ENCODE results near the gene MBD5.
A peak's percentile ranks its signal among the peaks of the same experiment; 100 is the strongest.

The MBD5 gene

GRCh38 chr2:148013876-148014275, 7.0 kb upstream of the MBD5 start:
- H3K4me3 Mint-ChIP-seq, result no peak overlapping the region
- no peaks in the 10 kb centered on the region for H3K36me3 Mint-ChIP-seq
- H3K4me1 Mint-ChIP-seq, result peaks cover 33% of the 10 kb centered on the region

GRCh38 chr2:148014616-148015015, 6.3 kb upstream of the MBD5 start:
- Mint-ChIP-seq H3K4me1 (peaks cover 30% of the 10 kb centered on the region), H3K36me3 (no peaks in the 10 kb centered on the region), H3K9me3 (no peaks in the 10 kb centered on the region), H3K4me3 (no peak overlapping the region), H3K27ac (no peak overlapping the region)
- DNase-seq (ENCODE audit: low spot score in 2 of 2) (no peak), ATAC-seq (no peak)

More at GRCh38 chr2:148013876-148014275, 7.0 kb upstream of the MBD5 start:
- H3K9me3 Mint-ChIP-seq, result no peaks in the 10 kb centered on the region
- DNase-seq (ENCODE audit: low spot score in 2 of 2) (no peak), ATAC-seq (no peak)
- no peak overlapping the region for H3K27ac Mint-ChIP-seq

- Mint-ChIP-seq H3K4me1 (peaks cover 38% of the 10 kb centered on the region), H3K4me3 (peak within 1 kb of the TSS; percentile 99), H3K36me3 (peaks cover 17% of the 10 kb centered on the region), H3K9me3 (no peaks in the 10 kb centered on the region), H3K27ac (peak within 1 kb of the TSS; percentile 99)
- peak; percentile 79 to 96 for DNase-seq (ENCODE audit: low spot score in 2 of 2)
- peak; percentile 93 for ATAC-seq
Observed at GRCh38 chr2:148020111-148021058, 506 bp upstream of the MBD5 start, which contains the start of gene ORC4. TSS of gene ORC4 (minus strand) at chr2:148020737. CDS start at chr2:147975958, 44,779 bp downstream.

GRCh38 chr2:148021886-148022285, 995 bp downstream of the MBD5 start:
- ATAC-seq (no peak), DNase-seq (ENCODE audit: low spot score in 2 of 2) (no peak)
- Mint-ChIP-seq H3K4me1 (peaks cover 38% of the 10 kb centered on the region), H3K9me3 (no peaks in the 10 kb centered on the region), H3K27ac (peak overlapping the region; percentile 99), H3K4me3 (peak overlapping the region; percentile 99), H3K36me3 (peaks cover 17% of the 10 kb centered on the region)

- Mint-ChIP-seq H3K9me3 (no peaks in the 10 kb centered on the region), H3K4me3 (peak overlapping the region; percentile 99), H3K36me3 (peaks cover 17% of the 10 kb centered on the region), H3K27ac (peak overlapping the region; percentile 99), H3K4me1 (peaks cover 38% of the 10 kb centered on the region)
- no peak for DNase-seq (ENCODE audit: low spot score in 2 of 2)
- ATAC-seq, result no peak
Observed at GRCh38 chr2:148022351-148022750, 1.5 kb downstream of the MBD5 start.

- DNase-seq (ENCODE audit: low spot score in 2 of 2) (no peak), ATAC-seq (no peak)
- Mint-ChIP-seq H3K4me1 (peaks cover 35% of the 10 kb centered on the region), H3K4me3 (peak overlapping the region; percentile 99), H3K36me3 (peaks cover 17% of the 10 kb centered on the region), H3K27ac (peak overlapping the region; percentile 99), H3K9me3 (no peaks in the 10 kb centered on the region)
Observed at GRCh38 chr2:148022882-148023281, 2.0 kb downstream of the MBD5 start.

GRCh38 chr2:148023861-148024260, 3.0 kb downstream of the MBD5 start:
- peak; percentile 22 for ATAC-seq
- no peak for DNase-seq (ENCODE audit: low spot score in 2 of 2)
- Mint-ChIP-seq H3K9me3 (no peaks in the 10 kb centered on the region), H3K4me1 (peaks cover 32% of the 10 kb centered on the region), H3K27ac (peak overlapping the region; percentile 74), H3K4me3 (peak overlapping the region; percentile 99), H3K36me3 (peaks cover 17% of the 10 kb centered on the region)

GRCh38 chr2:148026573-148026972, 5.7 kb downstream of the MBD5 start:
- Mint-ChIP-seq H3K36me3 (peaks cover 2% of the 10 kb centered on the region), H3K27ac (no peak overlapping the region), H3K4me1 (peaks cover 26% of the 10 kb centered on the region), H3K9me3 (no peaks in the 10 kb centered on the region), H3K4me3 (no peak overlapping the region)
- DNase-seq (ENCODE audit: low spot score in 2 of 2), result no peak
- ATAC-seq, result no peak

- H3K9me3 Mint-ChIP-seq, result no peaks in the 10 kb centered on the region
- no peak for DNase-seq (ENCODE audit: low spot score in 2 of 2)
Observed at GRCh38 chr2:148027822-148028221, 6.9 kb downstream of the MBD5 start.

GRCh38 chr2:148028781-148029180, 7.9 kb downstream of the MBD5 start:
- no peak for DNase-seq (ENCODE audit: low spot score in 2 of 2)
- Mint-ChIP-seq H3K9me3 (no peaks in the 10 kb centered on the region), H3K36me3 (no peaks in the 10 kb centered on the region), H3K4me1 (peaks cover 15% of the 10 kb centered on the region), H3K27ac (no peak overlapping the region), H3K4me3 (no peak overlapping the region)
- ATAC-seq, result no peak

More at GRCh38 chr2:148027822-148028221, 6.9 kb downstream of the MBD5 start:
- ATAC-seq, result no peak
- Mint-ChIP-seq H3K4me3 (no peak overlapping the region), H3K27ac (no peak overlapping the region), H3K4me1 (peaks cover 25% of the 10 kb centered on the region), H3K36me3 (no peaks in the 10 kb centered on the region)

GRCh38 chr2:148031152-148031551, 10.3 kb downstream of the MBD5 start:
- DNase-seq (ENCODE audit: low spot score in 2 of 2) (no peak), ATAC-seq (no peak)
- H3K9me3 Mint-ChIP-seq, result no peaks in the 10 kb centered on the region
- no peaks in the 10 kb centered on the region for H3K36me3 Mint-ChIP-seq
- no peak overlapping the region for H3K27ac Mint-ChIP-seq
- H3K4me1 Mint-ChIP-seq, result peaks cover 5% of the 10 kb centered on the region
- no peak overlapping the region for H3K4me3 Mint-ChIP-seq

GRCh38 chr2:148032215-148032614, 11.3 kb downstream of the MBD5 start:
- DNase-seq (ENCODE audit: low spot score in 2 of 2) (no peak), ATAC-seq (no peak)
- Mint-ChIP-seq H3K4me3 (no peak overlapping the region), H3K4me1 (peaks cover 5% of the 10 kb centered on the region), H3K27ac (no peak overlapping the region), H3K36me3 (no peaks in the 10 kb centered on the region), H3K9me3 (no peaks in the 10 kb centered on the region)

GRCh38 chr2:148039783-148040182, 18.9 kb downstream of the MBD5 start:
- no peaks in the 10 kb centered on the region for H3K9me3 Mint-ChIP-seq
- H3K27ac Mint-ChIP-seq, result no peak overlapping the region
- ATAC-seq, result no peak

GRCh38 chr2:148042219-148042618, 21.3 kb downstream of the MBD5 start:
- Mint-ChIP-seq H3K36me3 (no peaks in the 10 kb centered on the region), H3K4me1 (peaks cover 17% of the 10 kb centered on the region), H3K27ac (no peak overlapping the region), H3K9me3 (no peaks in the 10 kb centered on the region), H3K4me3 (no peak overlapping the region)
- ATAC-seq (no peak), DNase-seq (ENCODE audit: low spot score in 2 of 2) (no peak)

More at GRCh38 chr2:148039783-148040182, 18.9 kb downstream of the MBD5 start:
- no peak for DNase-seq (ENCODE audit: low spot score in 2 of 2)
- H3K4me3 Mint-ChIP-seq, result no peak overlapping the region
- H3K4me1 Mint-ChIP-seq, result peaks cover 7% of the 10 kb centered on the region
- no peaks in the 10 kb centered on the region for H3K36me3 Mint-ChIP-seq

- ATAC-seq (no peak), DNase-seq (ENCODE audit: low spot score in 2 of 2) (no peak)
- Mint-ChIP-seq H3K9me3 (no peaks in the 10 kb centered on the region), H3K4me3 (no peak overlapping the region), H3K36me3 (no peaks in the 10 kb centered on the region), H3K4me1 (peaks cover 32% of the 10 kb centered on the region), H3K27ac (no peak overlapping the region)
Observed at GRCh38 chr2:148044322-148044721, 23.4 kb downstream of the MBD5 start.

GRCh38 chr2:148046802-148047201, 25.9 kb downstream of the MBD5 start:
- no peaks in the 10 kb centered on the region for H3K36me3 Mint-ChIP-seq
- H3K4me1 Mint-ChIP-seq, result peaks cover 33% of the 10 kb centered on the region
- DNase-seq (ENCODE audit: low spot score in 2 of 2), result no peak
- no peak overlapping the region for H3K27ac Mint-ChIP-seq
- no peak overlapping the region for H3K4me3 Mint-ChIP-seq
- ATAC-seq, result no peak
- no peaks in the 10 kb centered on the region for H3K9me3 Mint-ChIP-seq

Data from stimulated activated effector memory CD8-positive, alpha-beta T cell treated with anti-CD3 and anti-CD28 coated beads, Interleukin-12 subunit alpha, Interleukin-12 subunit beta, amount 100 ng/mL, for 72 hours (primary cell).